Measurements from ENCODE around the gene SOX6. TPM values are rescaled to one million over a fixed set of nuclear protein-coding genes. Genes with fewer than 3 reads are reported as not detected.

SOX6 gene
- polyA plus RNA-seq, 1 of the 3 experiments (the other 2 are of a cell fraction), result 0.03 TPM

DNA sequence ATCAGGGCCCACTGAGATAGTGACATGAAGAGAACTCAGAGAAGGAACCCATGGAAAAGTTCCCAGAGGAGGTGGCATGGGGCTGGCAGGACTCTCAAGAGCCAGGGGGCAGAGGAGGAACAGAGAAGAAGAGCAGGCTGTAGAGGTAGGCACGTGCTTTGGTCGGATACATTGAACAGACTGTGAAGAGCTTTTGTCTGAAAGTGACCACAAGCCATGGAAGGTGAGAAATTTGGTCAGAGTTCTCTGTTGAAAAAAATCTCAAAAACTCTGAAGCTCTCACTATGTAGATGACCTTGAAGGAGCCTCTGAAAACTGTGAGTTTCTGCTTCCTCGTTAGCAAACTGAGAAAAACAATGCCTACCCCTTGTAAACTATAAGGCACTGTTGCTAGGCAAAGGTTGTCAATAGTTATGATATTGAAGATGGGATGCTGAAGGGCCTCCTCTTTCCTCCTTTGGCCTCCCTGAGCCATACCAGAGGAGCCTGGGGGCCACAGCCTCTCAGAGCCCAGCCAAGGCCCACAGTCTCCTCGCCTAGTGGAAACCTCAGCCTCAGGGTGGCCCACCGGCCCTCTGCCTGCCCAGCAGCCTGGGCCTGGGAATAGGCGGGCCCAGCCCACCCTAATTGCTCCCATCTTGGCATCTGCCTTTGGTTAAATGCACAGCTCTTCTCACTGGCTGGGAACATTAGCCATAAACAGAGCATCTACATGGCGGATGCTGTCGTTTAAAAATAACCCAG lies 415.7 kb downstream of the SOX6 start:
- H3K4me3 ChIP-seq (ENCODE audit: low read depth in 2 of 2, low read length in 1 of 2), result peak overlapping the region in 1 of 2 experiments; percentile 54; a peak in 1 of 4 replicates
- H3K27ac ChIP-seq (ENCODE audit: low read depth in 2 of 2, low read length in 1 of 2), result no peak overlapping the region
- peaks cover 0 to 2% of the 10 kb centered on the region in 2 experiments; a peak in 1 of 4 replicates for H3K4me1 ChIP-seq (ENCODE audit: control insufficient read depth in 1 of 2, insufficient read depth in 2 of 2, low read depth in 1 of 2, low read length in 1 of 2)
- no peaks in the 10 kb centered on the region; the same call in 1 of the 2 replicates for H3K27me3 ChIP-seq (ENCODE audit: insufficient read depth)
- no peak overlapping the region for H2AFZ ChIP-seq (ENCODE audit: low read depth)
- H3F3A ChIP-seq (replicated peaks; ENCODE audit: insufficient read depth), result no peaks in the 10 kb centered on the region
- no peak for DNase-seq
- TF ChIP-seq FOXM1 (IDR thresholded peaks at IDR 0.05; ENCODE audit: low read depth), result no peak
- TF ChIP-seq RAD21 (IDR thresholded peaks at IDR 0.05; ENCODE audit: low read length), result no peak
- no peak for TF ChIP-seq CHD2 (IDR thresholded peaks at IDR 0.05; ENCODE audit: low read length, partially characterized antibody)
- TF ChIP-seq FOSL2 (IDR thresholded peaks at IDR 0.05; ENCODE audit: borderline replicate concordance, low read depth), result no peak
- whole genome bisulfite sequencing (ENCODE audit: low lambda C conversion rate), result 51% methylated on average over 8 of the region's 8 CpGs
- no peaks in the 10 kb centered on the region for H3K79me2 ChIP-seq (ENCODE audit: insufficient read depth)
- no peaks in the 10 kb centered on the region for H3K9me3 ChIP-seq
- H3K36me3 ChIP-seq (replicated peaks in 1 of 2; ENCODE audit: control insufficient read depth in 1 of 2, insufficient read depth in 2 of 2, low read length in 1 of 2), result no peaks in the 10 kb centered on the region
- no peaks in the 10 kb centered on the region for H4K20me1 ChIP-seq (ENCODE audit: insufficient read depth)
- ChIA-PET CTCF (interaction anchor here (0.6 to 1.6 kb wide), 3 partner anchors 8 to 291 kb away, joined by 4 to 6 read pairs (median 4); no protein-coding TSS in a partner anchor), POLR2A (no interaction called here)
- no peak overlapping the region for H3K9ac ChIP-seq
- H3K9me2 ChIP-seq, result no peaks in the 10 kb centered on the region
- no peak overlapping the region for H3K4me2 ChIP-seq

DNA sequence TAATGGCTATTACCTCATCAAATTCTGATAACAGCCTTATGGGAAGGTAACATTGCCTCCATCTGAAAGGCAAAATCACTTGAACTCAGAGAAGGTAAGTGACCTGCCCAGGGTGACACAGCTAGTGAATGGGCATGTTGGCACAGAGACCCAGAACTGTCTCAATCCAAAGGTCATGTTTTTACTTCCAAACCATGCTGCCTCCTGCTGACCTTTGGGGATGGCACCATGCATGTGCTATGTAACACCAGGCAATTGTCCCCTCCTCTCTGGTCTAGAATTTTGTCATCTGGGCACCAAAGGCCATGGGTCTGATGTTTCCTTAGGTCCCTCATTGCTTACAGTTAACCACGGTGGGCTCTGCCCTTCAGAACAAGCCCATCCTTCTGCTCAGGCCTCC lies 417.4 kb downstream of the SOX6 start:
- H3F3A ChIP-seq (replicated peaks; ENCODE audit: insufficient read depth), result no peaks in the 10 kb centered on the region
- H3K79me2 ChIP-seq (ENCODE audit: insufficient read depth), result no peaks in the 10 kb centered on the region
- ChIA-PET POLR2A (no interaction called here), CTCF (interaction anchor here (0.6 kb wide), 1 partner anchor 1401 kb away, joined by 3 read pairs; no protein-coding TSS in a partner anchor)
- H3K36me3 ChIP-seq (replicated peaks in 1 of 2; ENCODE audit: control insufficient read depth in 1 of 2, insufficient read depth in 2 of 2, low read length in 1 of 2), result no peaks in the 10 kb centered on the region
- H4K20me1 ChIP-seq (ENCODE audit: insufficient read depth), result no peaks in the 10 kb centered on the region
- H3K27ac ChIP-seq (ENCODE audit: low read depth in 2 of 2, low read length in 1 of 2), result no peak overlapping the region
- H3K4me1 ChIP-seq (ENCODE audit: control insufficient read depth in 1 of 2, insufficient read depth in 2 of 2, low read depth in 1 of 2, low read length in 1 of 2), result no peaks in the 10 kb centered on the region; a peak in 1 of 4 replicates
- no peak overlapping the region for H3K9ac ChIP-seq
- H3K9me2 ChIP-seq, result no peaks in the 10 kb centered on the region
- no peak for DNase-seq
- H3K4me2 ChIP-seq, result no peak overlapping the region
- no peaks in the 10 kb centered on the region; the same call in 1 of the 2 replicates for H3K27me3 ChIP-seq (ENCODE audit: insufficient read depth)
- H3K4me3 ChIP-seq (ENCODE audit: low read depth in 2 of 2, low read length in 1 of 2), result no peak overlapping the region
- H3K9me3 ChIP-seq, result no peaks in the 10 kb centered on the region
- WGBS (ENCODE audit: low lambda C conversion rate), result 43% methylated on average over 1 of the region's 1 CpG
- TF ChIP-seq, protein P1, sequence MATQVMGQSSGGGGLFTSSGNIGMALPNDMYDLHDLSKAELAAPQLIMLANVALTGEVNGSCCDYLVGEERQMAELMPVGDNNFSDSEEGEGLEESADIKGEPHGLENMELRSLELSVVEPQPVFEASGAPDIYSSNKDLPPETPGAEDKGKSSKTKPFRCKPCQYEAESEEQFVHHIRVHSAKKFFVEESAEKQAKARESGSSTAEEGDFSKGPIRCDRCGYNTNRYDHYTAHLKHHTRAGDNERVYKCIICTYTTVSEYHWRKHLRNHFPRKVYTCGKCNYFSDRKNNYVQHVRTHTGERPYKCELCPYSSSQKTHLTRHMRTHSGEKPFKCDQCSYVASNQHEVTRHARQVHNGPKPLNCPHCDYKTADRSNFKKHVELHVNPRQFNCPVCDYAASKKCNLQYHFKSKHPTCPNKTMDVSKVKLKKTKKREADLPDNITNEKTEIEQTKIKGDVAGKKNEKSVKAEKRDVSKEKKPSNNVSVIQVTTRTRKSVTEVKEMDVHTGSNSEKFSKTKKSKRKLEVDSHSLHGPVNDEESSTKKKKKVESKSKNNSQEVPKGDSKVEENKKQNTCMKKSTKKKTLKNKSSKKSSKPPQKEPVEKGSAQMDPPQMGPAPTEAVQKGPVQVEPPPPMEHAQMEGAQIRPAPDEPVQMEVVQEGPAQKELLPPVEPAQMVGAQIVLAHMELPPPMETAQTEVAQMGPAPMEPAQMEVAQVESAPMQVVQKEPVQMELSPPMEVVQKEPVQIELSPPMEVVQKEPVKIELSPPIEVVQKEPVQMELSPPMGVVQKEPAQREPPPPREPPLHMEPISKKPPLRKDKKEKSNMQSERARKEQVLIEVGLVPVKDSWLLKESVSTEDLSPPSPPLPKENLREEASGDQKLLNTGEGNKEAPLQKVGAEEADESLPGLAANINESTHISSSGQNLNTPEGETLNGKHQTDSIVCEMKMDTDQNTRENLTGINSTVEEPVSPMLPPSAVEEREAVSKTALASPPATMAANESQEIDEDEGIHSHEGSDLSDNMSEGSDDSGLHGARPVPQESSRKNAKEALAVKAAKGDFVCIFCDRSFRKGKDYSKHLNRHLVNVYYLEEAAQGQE (IDR thresholded peaks at IDR 0.05; ENCODE audit: low read depth, low read length), result no peak
- TF ChIP-seq EZH2phosphoT487 (IDR thresholded peaks at IDR 0.05; ENCODE audit: borderline replicate concordance, low read depth) (no peak), ELF1 (IDR thresholded peaks at IDR 0.05) (no peak)
- no peak overlapping the region for H2AFZ ChIP-seq (ENCODE audit: low read depth)

All from SK-N-SH (cell line).